GM19238 (cell line): ENCODE data around the gene E2F3.
A peak's percentile ranks its signal among the peaks of the same experiment; 100 is the strongest.

Source experiments
- DNase-seq: peaks from one replicate; pipeline ENCODE4 v3.0.0; 2011; ENCODE audit warnings: low spot score; ENCODE audit not compliant: insufficient read length

The E2F3 gene

GRCh38 chr6:20532881-20533280 lies 131.2 kb downstream of the E2F3 start:
- no peak for DNase-seq

GRCh38 chr6:20533746-20534294 lies 132.1 kb downstream of the E2F3 start:
- DNase-seq: no peak

- DNase-seq: peak; percentile 34
These were observed 132.9 kb downstream of the E2F3 start, which contains the start of gene CDKAL1 for GRCh38 chr6:20534295-20535262. Gene CDKAL1 (plus strand): TSS chr6:20534457. CDS start chr6:20546351, 11,894 bp downstream.

GRCh38 chr6:20538131-20538662 lies 136.5 kb downstream of the E2F3 start:
- no peak for DNase-seq

GRCh38 chr6:20538907-20539306 lies 137.2 kb downstream of the E2F3 start:
- no peak for DNase-seq

- no peak for DNase-seq
These were observed 137.7 kb downstream of the E2F3 start for GRCh38 chr6:20539387-20539786.

GRCh38 chr6:20540683-20541082 lies 139.0 kb downstream of the E2F3 start:
- DNase-seq: no peak

- no peak for DNase-seq
These were observed 139.7 kb downstream of the E2F3 start for GRCh38 chr6:20541382-20541781.

GRCh38 chr6:20542927-20543602 lies 141.4 kb downstream of the E2F3 start:
- no peak for DNase-seq
